Stimulated activated CD8-positive, alpha-beta memory T cell treated with anti-CD3 and anti-CD28 coated beads, Interleukin-15, amount 100 ng/mL, for 48 hours (primary cell): ENCODE data around the gene GPR107.

Source experiments
- DNase-seq, 2 donors: peaks; one replicate each; pipeline ENCODE4 v3.0.0-alpha.2; 2020; ENCODE audit warnings: low read depth in 2 of 2

The GPR107 gene

DNA sequence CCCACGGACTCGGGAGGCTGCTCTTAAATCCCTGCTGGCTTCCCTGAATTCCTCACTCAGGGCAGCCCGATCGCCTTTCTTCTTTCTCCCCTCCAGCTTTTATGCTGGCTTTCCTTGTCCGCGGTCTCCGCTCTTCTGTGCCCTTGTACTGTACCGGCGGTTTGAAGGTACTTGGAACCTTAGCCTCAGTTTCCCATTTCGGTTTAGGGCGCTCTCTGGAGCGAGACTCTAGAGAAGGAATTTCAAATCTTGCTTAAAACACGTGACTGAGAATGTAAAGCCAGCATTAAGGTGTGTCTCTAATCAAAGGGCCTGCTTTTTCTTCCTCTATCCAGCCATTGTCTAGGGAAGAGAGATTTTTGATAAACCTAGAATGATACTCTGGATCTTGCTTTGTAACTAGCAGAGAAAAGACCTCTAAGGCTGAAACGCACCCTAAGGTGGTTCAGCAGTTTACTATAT is 650 bp downstream of the GPR107 start:
- no peak for DNase-seq

- DNase-seq: no peak
Measured at GRCh38 chr9:130054820-130055219, 1.1 kb downstream of the GPR107 start.

GRCh38 chr9:130058154-130058553 is 4.4 kb downstream of the GPR107 start:
- no peak for DNase-seq

DNA sequence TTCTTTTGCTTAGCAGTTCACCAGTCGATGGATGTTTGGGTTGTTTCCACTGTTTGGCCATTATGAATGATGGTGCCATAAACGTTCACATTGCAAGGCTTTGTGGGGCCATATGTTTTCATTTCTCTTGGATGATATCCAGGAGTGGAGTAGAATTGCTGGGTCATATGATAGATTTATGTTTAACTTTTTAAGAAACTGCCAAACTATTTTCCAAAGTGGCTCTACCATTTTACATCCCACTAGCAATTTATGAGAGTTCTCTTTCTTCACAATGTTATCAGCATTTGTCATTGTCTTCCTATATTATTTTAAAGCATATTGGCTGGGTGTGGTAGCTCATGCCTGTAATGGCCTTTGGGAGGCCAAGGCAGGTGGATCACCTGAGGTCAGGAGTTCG is 5.2 kb downstream of the GPR107 start:
- no peak for DNase-seq

- no peak for DNase-seq
Measured at GRCh38 chr9:130060296-130060695, 6.6 kb downstream of the GPR107 start.

- DNase-seq: no peak
Measured at GRCh38 chr9:130062750-130063149, 9.0 kb downstream of the GPR107 start.

GRCh38 chr9:130064621-130065020 is 10.9 kb downstream of the GPR107 start:
- DNase-seq: no peak

DNA sequence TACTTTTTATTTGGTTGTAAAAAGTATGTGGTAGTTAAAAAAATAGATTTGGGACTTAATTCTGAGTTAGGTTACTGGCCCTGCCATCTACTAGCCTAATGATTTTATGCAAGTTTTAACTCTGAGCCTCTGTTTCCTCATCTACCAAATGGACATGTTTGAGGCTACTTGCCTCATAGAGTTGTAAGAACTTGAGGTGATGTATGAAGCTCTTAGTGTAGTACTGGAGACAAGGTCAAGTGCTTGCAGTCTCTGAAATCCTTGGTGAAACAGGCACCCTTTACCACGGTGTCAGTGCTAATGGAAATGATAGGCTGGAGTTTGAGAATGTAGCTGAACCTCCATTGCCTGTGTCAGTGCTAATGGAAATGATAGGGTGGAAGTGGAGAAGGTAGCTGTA is 15.3 kb downstream of the GPR107 start:
- DNase-seq: no peak

- peak in 1 of 2 donors; percentile 16 for DNase-seq
Measured at GRCh38 chr9:130072515-130073235, 19.0 kb downstream of the GPR107 start.

DNA sequence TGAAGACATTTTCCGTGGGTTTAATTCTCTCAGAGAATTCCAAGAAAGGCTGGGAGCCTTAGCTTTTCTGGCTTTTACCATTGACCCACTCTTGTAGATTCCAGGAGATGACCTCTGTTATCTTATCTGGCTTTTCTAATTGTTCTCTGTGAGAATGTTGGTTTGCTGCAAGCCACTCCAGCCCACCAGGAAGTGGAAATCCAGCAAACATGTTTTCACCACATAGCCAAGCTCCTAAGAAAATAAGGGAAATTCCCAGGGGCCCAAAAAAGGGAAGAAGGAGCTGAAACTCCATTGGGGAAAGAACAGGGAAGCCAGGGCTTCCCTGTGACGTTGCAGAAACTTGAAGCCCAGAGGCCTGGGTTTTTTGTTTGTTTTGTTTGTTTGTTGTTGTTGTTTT is 19.7 kb downstream of the GPR107 start:
- DNase-seq: no peak

- no peak for DNase-seq
Measured at GRCh38 chr9:130078547-130078946, 24.8 kb downstream of the GPR107 start.

GRCh38 chr9:130084337-130084736 is 30.6 kb downstream of the GPR107 start:
- DNase-seq: no peak

DNA sequence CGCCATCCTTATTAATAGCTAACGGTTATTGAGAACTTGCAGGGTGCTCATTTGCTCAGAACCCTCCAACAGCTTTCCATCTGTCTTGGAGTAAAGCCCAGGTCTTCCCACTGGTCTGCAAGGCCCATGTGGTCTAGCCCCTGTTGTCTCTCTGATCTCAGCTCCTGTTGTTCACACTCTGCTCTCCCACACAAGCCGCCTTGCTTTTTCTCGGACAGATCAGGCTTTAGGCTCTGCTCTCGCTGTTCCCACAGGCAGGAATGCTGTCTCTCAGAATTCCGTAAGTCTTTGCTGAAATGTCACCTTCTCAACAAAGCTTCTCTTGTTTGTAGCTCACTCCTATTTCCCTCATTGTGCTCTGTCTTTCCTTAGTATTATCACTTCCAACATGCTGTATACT is 34.3 kb downstream of the GPR107 start:
- no peak for DNase-seq

DNA sequence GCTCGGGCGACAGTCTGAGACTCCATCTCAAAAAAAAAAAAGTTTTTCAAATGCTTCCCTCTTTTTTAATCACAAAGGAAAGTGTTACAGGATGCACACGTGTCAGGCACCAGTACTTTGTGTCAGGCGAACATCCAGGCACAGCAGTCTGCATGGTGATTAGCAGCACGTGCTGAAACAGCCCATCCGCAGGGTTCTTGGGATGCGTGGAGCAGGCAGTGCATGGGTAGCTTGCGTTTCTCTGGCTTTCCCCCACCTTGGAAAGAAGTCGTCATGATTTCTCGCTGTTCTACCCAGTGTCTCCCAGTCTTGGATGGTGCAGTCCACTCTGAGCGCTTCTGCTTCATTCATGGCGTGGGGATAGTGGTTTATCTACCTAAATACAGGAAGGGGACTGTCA is 35.4 kb downstream of the GPR107 start:
- no peak for DNase-seq

DNA sequence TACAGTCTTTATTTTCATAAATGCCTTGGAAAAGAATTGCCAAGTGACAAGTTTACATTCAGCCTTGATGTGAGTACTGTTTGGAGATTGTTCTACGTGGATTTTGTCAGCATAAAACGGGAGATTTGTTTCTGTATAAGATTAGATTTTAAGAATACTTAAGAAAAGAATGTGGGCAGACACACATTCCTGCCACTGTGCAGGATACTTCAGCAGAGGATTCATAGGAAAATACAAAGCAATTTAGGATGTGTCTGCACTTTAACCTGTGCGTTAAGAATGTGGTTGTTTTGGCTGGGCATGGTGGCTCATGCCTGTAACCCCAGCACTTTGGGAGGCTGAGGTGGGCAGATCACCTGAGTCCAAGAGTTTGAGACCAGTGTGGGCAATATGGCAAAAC is 37.2 kb downstream of the GPR107 start:
- DNase-seq: no peak

- DNase-seq: no peak
Measured at GRCh38 chr9:130092910-130093309, 39.2 kb downstream of the GPR107 start.

GRCh38 chr9:130095872-130096271 is 42.2 kb downstream of the GPR107 start:
- DNase-seq: no peak

DNA sequence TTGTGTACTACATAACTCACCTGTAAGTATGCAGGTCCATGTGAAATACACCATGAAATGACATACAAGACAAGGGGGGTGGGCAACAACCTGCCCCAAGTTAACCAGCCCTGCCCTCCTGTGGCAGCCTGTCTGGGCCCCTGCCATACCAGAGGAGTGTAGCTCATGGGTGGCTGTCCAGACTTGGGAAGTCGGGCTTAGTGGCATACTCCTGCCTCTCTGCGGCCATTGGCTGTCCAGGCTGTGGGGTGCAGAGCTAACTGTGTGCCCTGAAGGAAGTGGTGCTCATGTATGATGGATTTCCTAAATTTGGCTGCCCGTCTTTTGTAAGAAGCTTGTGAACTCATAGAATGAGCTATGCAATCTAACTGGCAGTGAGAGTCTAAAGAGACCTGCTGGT is 47.0 kb downstream of the GPR107 start:
- DNase-seq: no peak

DNA sequence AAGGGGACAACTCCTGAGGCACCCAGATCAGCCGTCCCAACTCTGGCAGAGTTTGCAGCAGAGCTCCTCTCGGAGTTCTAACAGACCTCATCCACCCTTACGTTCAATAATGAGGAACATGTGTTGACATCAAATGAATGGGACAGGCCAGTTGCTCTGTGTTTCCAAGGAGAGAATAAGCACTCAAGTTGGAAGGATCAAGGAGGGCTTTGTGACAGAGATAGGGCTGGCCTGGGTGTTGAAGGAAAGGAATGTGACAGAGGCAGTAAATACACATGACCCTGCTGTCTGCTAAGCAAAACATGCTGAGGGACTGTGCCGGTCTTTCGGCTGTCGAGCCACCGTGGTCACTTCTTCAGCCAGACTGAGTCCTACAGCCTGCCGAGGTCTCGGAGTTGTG is 48.2 kb downstream of the GPR107 start:
- DNase-seq: no peak

DNA sequence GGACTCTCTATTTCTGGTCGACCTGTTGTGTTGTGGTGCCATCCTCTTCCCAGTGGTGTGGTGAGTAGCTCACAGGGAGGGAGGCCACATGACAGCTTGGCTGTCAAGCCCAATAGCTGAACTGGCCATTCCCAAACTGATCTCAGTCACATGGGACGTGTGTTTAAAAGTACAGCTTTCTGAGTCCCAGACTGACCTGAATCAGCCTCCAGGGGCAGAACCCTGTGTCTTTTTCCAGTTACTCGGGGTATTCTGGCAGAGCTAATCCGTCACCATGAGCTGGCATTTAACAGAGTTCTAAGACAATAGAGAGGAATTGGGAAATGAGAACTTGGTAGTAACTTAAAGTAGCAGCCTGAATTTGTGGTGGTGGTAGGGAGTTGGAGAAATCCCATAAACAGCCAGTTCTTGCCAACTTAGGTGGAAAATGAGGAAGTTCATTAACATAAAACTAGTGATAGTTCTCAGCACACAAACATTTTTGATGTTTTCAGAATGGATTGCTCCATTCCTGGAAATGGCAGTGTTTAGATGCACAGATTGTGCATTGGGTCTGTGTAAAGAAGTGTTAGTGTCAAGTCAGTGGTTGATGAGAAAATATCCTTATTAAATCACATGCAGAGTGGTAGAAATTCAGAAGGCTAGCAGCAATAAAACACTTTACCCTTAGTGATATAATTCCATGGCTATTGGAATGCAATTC is 50.9 kb downstream of the GPR107 start:
- DNase-seq: no peak

GRCh38 chr9:130106860-130107233 is 53.1 kb downstream of the GPR107 start:
- no peak for DNase-seq

DNA sequence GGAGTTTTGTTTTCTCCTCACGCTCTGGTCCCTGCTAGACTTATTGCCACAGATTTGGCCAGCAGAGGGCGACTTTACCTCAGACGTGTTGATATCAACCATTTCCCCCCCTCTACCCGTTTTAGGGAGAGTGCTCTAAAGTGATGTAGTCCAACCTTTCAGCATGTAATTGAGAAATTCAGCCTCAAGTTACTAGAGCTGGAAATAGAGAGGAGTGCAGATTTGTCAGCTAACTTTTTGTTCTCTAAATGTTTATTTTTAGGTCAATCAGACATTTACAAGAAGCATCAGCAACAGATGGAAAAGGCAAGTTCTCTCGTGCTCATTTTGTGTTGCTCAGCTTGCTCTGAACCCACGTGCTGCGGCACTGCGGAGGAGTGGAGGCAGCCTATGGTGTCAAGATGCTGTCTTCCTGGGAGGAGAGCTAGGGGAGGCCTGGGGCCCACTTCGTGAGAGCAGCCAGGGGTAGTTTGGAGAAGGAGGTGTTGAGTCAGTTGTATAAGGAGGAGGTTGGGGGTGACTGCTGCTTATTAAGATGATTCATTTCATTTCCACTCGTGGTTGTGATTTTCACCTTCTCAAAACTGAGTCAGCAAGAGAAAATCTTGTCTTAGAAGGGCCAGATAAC is 53.6 kb downstream of the GPR107 start:
- DNase-seq: peak; percentile 64 to 66

DNA sequence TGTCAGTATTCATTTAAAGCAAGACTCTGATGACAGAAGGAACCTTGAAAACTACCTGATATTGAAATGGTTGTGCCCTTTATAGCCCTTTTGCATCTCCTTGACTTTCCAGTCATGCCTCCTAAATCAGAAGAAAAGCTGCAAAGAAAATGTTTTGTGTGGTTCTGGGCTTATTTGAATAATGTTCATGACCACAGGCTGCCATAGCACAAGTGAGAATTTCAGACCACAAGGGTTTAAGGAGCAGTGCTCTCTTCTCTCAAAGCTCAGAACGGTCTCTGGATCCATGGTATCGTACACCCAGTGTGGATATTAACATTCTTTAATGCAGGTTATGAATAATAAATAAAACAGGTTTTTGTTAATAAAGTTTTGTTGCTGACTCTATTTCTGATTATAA is 54.2 kb downstream of the GPR107 start:
- DNase-seq: no peak
